ENCODE data around the gene PRDM5.

The PRDM5 gene

GRCh38 chr4:120736312-120736711 is 186.2 kb downstream of the PRDM5 start:
- no peak for TF ChIP-seq CTCF (conservative IDR thresholded peaks at IDR 0.05)

GRCh38 chr4:120733968-120734367 is 188.6 kb downstream of the PRDM5 start:
- no peak overlapping the region for H3K27ac ChIP-seq
- no peak for TF ChIP-seq CTCF (conservative IDR thresholded peaks at IDR 0.05)

More at GRCh38 chr4:120736312-120736711, 186.2 kb downstream of the PRDM5 start:
- H3K27ac ChIP-seq: no peak overlapping the region

- no peak overlapping the region for H3K27ac ChIP-seq
- no peak for TF ChIP-seq CTCF (conservative IDR thresholded peaks at IDR 0.05)
These were observed 189.5 kb downstream of the PRDM5 start for GRCh38 chr4:120733054-120733453.

GRCh38 chr4:120731561-120731960 is 191.0 kb downstream of the PRDM5 start:
- H3K27ac ChIP-seq: no peak overlapping the region
- no peak for TF ChIP-seq CTCF (conservative IDR thresholded peaks at IDR 0.05)

- no peak overlapping the region for H3K27ac ChIP-seq
- TF ChIP-seq CTCF (conservative IDR thresholded peaks at IDR 0.05): no peak
These were observed 191.7 kb downstream of the PRDM5 start for GRCh38 chr4:120730777-120731320.

GRCh38 chr4:120728892-120729675 is 193.4 kb downstream of the PRDM5 start:
- TF ChIP-seq CTCF (conservative IDR thresholded peaks at IDR 0.05): no peak
- H3K27ac ChIP-seq: no peak overlapping the region

GRCh38 chr4:120725639-120726580 is 196.6 kb downstream of the PRDM5 start:
- no peak overlapping the region for H3K27ac ChIP-seq
- TF ChIP-seq CTCF (conservative IDR thresholded peaks at IDR 0.05): no peak

Measured in VCaP (cell line).